ENCODE results near the gene CBFA2T3. TPM values are rescaled to one million over a fixed set of nuclear protein-coding genes. Genes with fewer than 3 reads are reported as not detected.

CBFA2T3 gene
- total and polyA plus RNA-seq, 2 of the 8 experiments (the other 6 are each of a cell fraction or from before 2014, with no cell fraction given): 0.51 to 1.3 TPM

DNA sequence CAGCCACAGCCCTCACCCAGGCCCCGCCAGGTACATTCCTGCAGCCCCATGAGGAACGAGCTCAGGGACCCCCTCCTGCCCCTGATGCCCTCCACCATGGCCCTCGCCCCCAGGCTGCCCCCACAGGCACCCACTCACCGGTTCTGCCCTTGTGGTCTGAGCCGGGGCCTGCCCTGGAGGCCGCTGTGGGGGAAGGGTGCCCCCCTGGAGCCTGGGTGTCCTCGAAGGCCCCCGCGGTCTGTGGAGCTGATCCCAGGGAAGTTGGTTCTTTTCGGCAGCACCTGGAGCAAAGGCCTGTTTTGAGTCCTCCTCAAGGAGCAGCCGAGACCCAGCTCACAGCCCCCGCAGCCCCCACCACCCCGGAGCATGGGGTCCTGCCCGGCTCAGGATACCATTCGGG lies 112.9 kb downstream of the CBFA2T3 start:
- peaks cover 11 to 20% (median 14%) of the 10 kb centered on the region in 4 experiments for H3K36me3 ChIP-seq (ENCODE audit: control insufficient read depth in 2 of 4, insufficient read depth in 4 of 4, low read length in 3 of 4)
- no peak overlapping the region for H2BK12ac ChIP-seq (ENCODE audit: low read depth, low read length)
- H3K4ac ChIP-seq (replicated peaks; ENCODE audit: insufficient read length, low read depth, low read length): no peak overlapping the region
- no peak overlapping the region for H2AK5ac ChIP-seq (ENCODE audit: low read depth, low read length)
- no peaks in the 10 kb centered on the region for H3K79me2 ChIP-seq (ENCODE audit: control insufficient read depth in 1 of 2, insufficient read depth in 2 of 2, low read length in 2 of 2)
- H2BK15ac ChIP-seq (ENCODE audit: low read length): no peak overlapping the region
- no peaks in the 10 kb centered on the region for H3K79me1 ChIP-seq (ENCODE audit: low read depth, low read length)
- ChIA-PET CTCF (ENCODE audit: partially characterized antibody) (interaction anchor here (1.3 to 1.8 kb wide), 3 partner anchors 48 to 112 kb away, joined by 4 to 5 read pairs (median 4); no protein-coding TSS in a partner anchor), POLR2A (ENCODE audit: partially characterized antibody) (interaction anchor here (0.8 to 1.8 kb wide), 8 partner anchors 9 to 305 kb away, joined by 3 to 5 read pairs (median 3); no protein-coding TSS in a partner anchor)
- no peak overlapping the region for H3K18ac ChIP-seq (ENCODE audit: extremely low read depth, low read length)
- H3K56ac ChIP-seq (replicated peaks; ENCODE audit: insufficient read length, low read depth, low read length): no peak overlapping the region
- TF ChIP-seq KDM5A (IDR thresholded peaks at IDR 0.05; ENCODE audit: low read length): no peak
- no peak for TF ChIP-seq GABPA (IDR thresholded peaks at IDR 0.05; ENCODE audit: borderline replicate concordance, insufficient read depth, low read length)
- no peak for TF ChIP-seq RAD21 (IDR thresholded peaks at IDR 0.05 in 1 of 2, conservative IDR thresholded peaks at IDR 0.05 in 1 of 2; ENCODE audit: low read depth in 2 of 2, low read length in 2 of 2)
- TF ChIP-seq SIN3A (conservative IDR thresholded peaks at IDR 0.05 in 1 of 2, IDR thresholded peaks at IDR 0.05 in 1 of 2; ENCODE audit: low read depth in 1 of 2, low read length in 2 of 2): no peak
- TF ChIP-seq SP2 (IDR thresholded peaks at IDR 0.05; ENCODE audit: low read length): no peak
- TF ChIP-seq RNF2 (IDR thresholded peaks at IDR 0.05; ENCODE audit: borderline replicate concordance, low read depth, low read length, missing control alignments, poor library complexity, severe bottlenecking): no peak
- TF ChIP-seq ZNF274 (IDR thresholded peaks at IDR 0.05; ENCODE audit: borderline replicate concordance, extremely low read depth, low read length): no peak
- no peak for TF ChIP-seq SUZ12 (IDR thresholded peaks at IDR 0.05; ENCODE audit: low read length)
- TF ChIP-seq TCF12 (IDR thresholded peaks at IDR 0.05; ENCODE audit: low read depth, low read length): no peak
- H3K23me2 ChIP-seq (ENCODE audit: low read depth, low read length): no peaks in the 10 kb centered on the region
- H3K14ac ChIP-seq (ENCODE audit: insufficient read length): no peak overlapping the region
- H2BK20ac ChIP-seq (ENCODE audit: low read length): no peak overlapping the region
- no peak overlapping the region for H4K91ac ChIP-seq (replicated peaks; ENCODE audit: insufficient read length, low read length)
- no peak for FAIRE-seq
- H4K5ac ChIP-seq (ENCODE audit: insufficient read length, low read depth, low read length): no peak overlapping the region
- no peak overlapping the region for H3K27ac ChIP-seq (ENCODE audit: low read depth, low read length)
- no peak overlapping the region for H3K4me3 ChIP-seq (ENCODE audit: extremely low read depth in 1 of 4, insufficient read depth in 2 of 4, low read depth in 3 of 4, low read length in 4 of 4)
- no peak overlapping the region for H2BK120ac ChIP-seq (replicated peaks; ENCODE audit: low read depth, low read length)
- no peak overlapping the region for H3K4me2 ChIP-seq (ENCODE audit: insufficient read depth in 1 of 2, low read depth in 2 of 2, low read length in 2 of 2)
- H3K9ac ChIP-seq (replicated peaks in 1 of 4; ENCODE audit: extremely low read depth in 1 of 4, low read depth in 3 of 4, low read length in 3 of 4): no peak overlapping the region
- no peak overlapping the region for H2AFZ ChIP-seq (ENCODE audit: low read length)
- H4K20me1 ChIP-seq (replicated peaks in 1 of 2; ENCODE audit: control insufficient read depth in 1 of 2, insufficient read depth in 2 of 2, low read length in 2 of 2): peaks cover 0 to 4% of the 10 kb centered on the region in 2 experiments
- no peaks in the 10 kb centered on the region for H3K27me3 ChIP-seq (replicated peaks in 1 of 4; ENCODE audit: control insufficient read depth in 3 of 4, extremely low read depth in 1 of 4, insufficient read depth in 3 of 4, low read length in 3 of 4)
- H2BK5ac ChIP-seq (ENCODE audit: low read depth, low read length): no peak overlapping the region
- no peaks in the 10 kb centered on the region for H3K4me1 ChIP-seq (replicated peaks in 1 of 4; ENCODE audit: control insufficient read depth in 3 of 4, insufficient read depth in 4 of 4, low read length in 3 of 4)
- H3K23ac ChIP-seq (ENCODE audit: insufficient read length): no peak overlapping the region
- no peak for DNase-seq (ENCODE audit: low read depth in 1 of 2, low spot score in 2 of 2)
- WGBS, 2 experiments (ENCODE audit: extremely low coverage in 1 of 2, insufficient coverage in 1 of 2, insufficient read length in 1 of 2, insufficient replicate concordance in 2 of 2, low coverage in 1 of 2, low lambda C conversion rate in 2 of 2, missing lambda C conversion rate in 1 of 2): 86% methylated on average over 9 of the region's 15 CpGs; no CpG with 5 or more reads in 1 of the 2 experiments
- H4K8ac ChIP-seq (ENCODE audit: extremely low read depth, insufficient read depth, low read length): no peak overlapping the region
- H3K9me3 ChIP-seq (ENCODE audit: insufficient read depth in 2 of 2, low read depth in 1 of 2, low read length in 1 of 2): no peaks in the 10 kb centered on the region
